ENCODE results near the gene MYO3A.

The MYO3A gene

DNA sequence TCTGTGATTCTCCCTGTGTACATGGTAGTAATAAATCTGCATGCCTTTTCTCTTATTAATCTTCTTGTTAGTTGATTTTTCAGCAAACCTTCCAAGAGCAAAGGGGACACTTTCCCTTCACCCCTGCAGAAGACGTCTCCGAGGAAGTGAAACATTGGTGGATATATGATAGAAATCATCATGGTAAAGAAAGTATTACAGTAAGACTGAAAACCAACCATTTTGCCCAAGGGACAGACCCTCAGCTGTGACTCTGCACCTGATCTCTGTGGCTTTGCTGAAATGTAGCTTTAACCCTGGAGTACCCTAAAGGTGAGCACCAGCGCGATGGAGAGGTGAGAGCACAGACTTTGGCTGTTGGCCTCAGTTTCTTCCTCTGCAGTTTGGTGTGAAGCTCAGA, 32.8 kb upstream of the MYO3A start:
- Histone ChIP-seq H3K9me2 (replicated peaks; ENCODE audit: insufficient read depth, low read length) (no peaks in the 10 kb centered on the region), H3K27ac (ENCODE audit: low read length) (no peak overlapping the region), H3K4me2 (ENCODE audit: low read depth, low read length) (peak overlapping the region; percentile 37; the same call in 1 of the 2 replicates), H3K9ac (ENCODE audit: low read length) (no peak overlapping the region), H3K9me3 (replicated peaks; ENCODE audit: insufficient read depth, low read length) (no peaks in the 10 kb centered on the region), H3K36me3 (replicated peaks; ENCODE audit: insufficient read depth, low read length) (no peaks in the 10 kb centered on the region), H2AFZ (ENCODE audit: low read length) (no peak overlapping the region), H3K4me1 (ENCODE audit: low read length) (peaks cover 17% of the 10 kb centered on the region), H3K79me2 (ENCODE audit: low read length) (no peaks in the 10 kb centered on the region), H3K27me3 (replicated peaks; ENCODE audit: insufficient read depth, low read length) (no peaks in the 10 kb centered on the region), H3F3A (ENCODE audit: insufficient read depth, low read length) (peaks cover 5% of the 10 kb centered on the region), H3K4me3 (ENCODE audit: low read length) (no peak overlapping the region), H4K20me1 (ENCODE audit: insufficient read depth, low read length) (no peaks in the 10 kb centered on the region)
- DNase-seq, result no peak
- TF ChIP-seq, protein P1, sequence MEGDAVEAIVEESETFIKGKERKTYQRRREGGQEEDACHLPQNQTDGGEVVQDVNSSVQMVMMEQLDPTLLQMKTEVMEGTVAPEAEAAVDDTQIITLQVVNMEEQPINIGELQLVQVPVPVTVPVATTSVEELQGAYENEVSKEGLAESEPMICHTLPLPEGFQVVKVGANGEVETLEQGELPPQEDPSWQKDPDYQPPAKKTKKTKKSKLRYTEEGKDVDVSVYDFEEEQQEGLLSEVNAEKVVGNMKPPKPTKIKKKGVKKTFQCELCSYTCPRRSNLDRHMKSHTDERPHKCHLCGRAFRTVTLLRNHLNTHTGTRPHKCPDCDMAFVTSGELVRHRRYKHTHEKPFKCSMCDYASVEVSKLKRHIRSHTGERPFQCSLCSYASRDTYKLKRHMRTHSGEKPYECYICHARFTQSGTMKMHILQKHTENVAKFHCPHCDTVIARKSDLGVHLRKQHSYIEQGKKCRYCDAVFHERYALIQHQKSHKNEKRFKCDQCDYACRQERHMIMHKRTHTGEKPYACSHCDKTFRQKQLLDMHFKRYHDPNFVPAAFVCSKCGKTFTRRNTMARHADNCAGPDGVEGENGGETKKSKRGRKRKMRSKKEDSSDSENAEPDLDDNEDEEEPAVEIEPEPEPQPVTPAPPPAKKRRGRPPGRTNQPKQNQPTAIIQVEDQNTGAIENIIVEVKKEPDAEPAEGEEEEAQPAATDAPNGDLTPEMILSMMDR (IDR thresholded peaks at IDR 0.05; ENCODE audit: low read length), result no peak
- TF ChIP-seq EZH2phosphoT487 (IDR thresholded peaks at IDR 0.05; ENCODE audit: low read length) (no peak), EZH2 (optimal IDR thresholded peaks at IDR 0.05; ENCODE audit: low read depth, low read length) (no peak)

DNA sequence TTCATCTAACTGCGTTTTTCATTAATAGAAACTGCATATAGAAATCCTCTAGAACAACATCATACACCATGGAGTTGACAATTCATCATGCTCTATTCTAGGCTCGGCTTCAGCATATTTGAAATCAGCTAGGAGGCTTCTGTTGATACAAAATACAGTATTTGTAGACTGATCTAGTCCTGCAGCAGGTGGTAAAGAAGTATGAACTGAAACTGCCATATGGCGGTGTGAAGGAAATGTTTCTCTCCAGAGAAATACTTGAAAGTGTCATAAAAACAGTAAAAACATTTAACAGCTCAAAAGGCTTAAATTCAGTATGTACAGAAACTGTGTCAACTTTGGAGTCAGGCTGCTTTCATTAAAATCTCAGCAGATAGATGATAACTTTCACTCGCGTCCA, 32.0 kb upstream of the MYO3A start:
- peak overlapping the region; percentile 37; the same call in 1 of the 2 replicates for H3K4me2 ChIP-seq (ENCODE audit: low read depth, low read length)
- H3K27me3 ChIP-seq (replicated peaks; ENCODE audit: insufficient read depth, low read length), result no peaks in the 10 kb centered on the region
- H2AFZ ChIP-seq (ENCODE audit: low read length), result no peak overlapping the region
- peaks cover 17% of the 10 kb centered on the region for H3K4me1 ChIP-seq (ENCODE audit: low read length)
- no peaks in the 10 kb centered on the region for H3K79me2 ChIP-seq (ENCODE audit: low read length)
- no peaks in the 10 kb centered on the region for H3K9me2 ChIP-seq (replicated peaks; ENCODE audit: insufficient read depth, low read length)
- H3K36me3 ChIP-seq (replicated peaks; ENCODE audit: insufficient read depth, low read length), result no peaks in the 10 kb centered on the region
- TF ChIP-seq EZH2 (optimal IDR thresholded peaks at IDR 0.05; ENCODE audit: low read depth, low read length) (no peak), EZH2phosphoT487 (IDR thresholded peaks at IDR 0.05; ENCODE audit: low read length) (no peak)
- TF ChIP-seq, protein P1 (IDR thresholded peaks at IDR 0.05; ENCODE audit: low read length), result no peak
- peaks cover 5% of the 10 kb centered on the region for H3F3A ChIP-seq (ENCODE audit: insufficient read depth, low read length)
- no peak overlapping the region for H3K9ac ChIP-seq (ENCODE audit: low read length)
- H4K20me1 ChIP-seq (ENCODE audit: insufficient read depth, low read length), result no peaks in the 10 kb centered on the region
- no peaks in the 10 kb centered on the region for H3K9me3 ChIP-seq (replicated peaks; ENCODE audit: insufficient read depth, low read length)
- H3K27ac ChIP-seq (ENCODE audit: low read length), result peak overlapping the region; percentile 3; the same call in 1 of the 2 replicates
- peak; percentile 68 for DNase-seq
- H3K4me3 ChIP-seq (ENCODE audit: low read length), result no peak overlapping the region

DNA sequence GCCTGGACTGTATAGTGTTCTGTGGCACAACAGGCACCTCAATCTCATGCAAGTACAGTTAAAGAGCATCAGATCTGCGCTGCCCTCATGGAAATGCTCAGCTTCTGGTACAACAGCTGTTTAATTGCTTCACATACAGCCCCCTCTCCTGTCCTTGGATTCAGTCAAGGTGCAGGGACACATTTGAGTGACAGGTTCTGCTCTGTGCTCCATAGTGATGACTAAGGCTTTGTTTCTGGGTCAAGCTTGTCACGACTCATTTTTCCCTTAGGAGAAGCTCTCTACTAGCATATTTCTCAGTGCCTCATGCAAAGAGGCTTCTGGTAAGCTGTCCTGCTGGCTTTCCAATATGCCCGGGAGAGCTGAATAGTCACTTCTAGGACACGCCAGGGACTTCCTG, 26.8 kb upstream of the MYO3A start:
- Histone ChIP-seq H3K9me2 (replicated peaks; ENCODE audit: insufficient read depth, low read length) (no peaks in the 10 kb centered on the region), H3K27me3 (replicated peaks; ENCODE audit: insufficient read depth, low read length) (no peaks in the 10 kb centered on the region)

DNA sequence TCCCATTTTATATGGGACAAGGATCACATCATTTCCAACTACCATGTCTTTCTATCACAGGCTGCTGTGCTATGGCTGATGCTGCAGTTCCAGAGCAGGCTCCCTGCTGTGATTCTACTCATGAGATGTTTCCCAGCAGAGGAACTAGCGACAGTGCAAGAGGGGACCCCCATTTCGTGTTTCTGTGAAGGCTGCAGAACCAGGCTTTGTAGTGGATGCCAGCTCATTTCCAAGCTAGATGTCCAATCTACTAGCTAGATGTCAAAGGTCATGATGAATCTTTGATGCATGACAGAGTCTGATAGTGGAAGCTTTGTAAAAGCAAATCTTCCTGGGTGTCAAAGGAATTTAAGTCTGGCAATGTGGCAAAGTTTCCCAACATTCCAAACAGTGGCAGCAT, 21.2 kb upstream of the MYO3A start:
- no peak overlapping the region for H3K4me3 ChIP-seq (ENCODE audit: low read length)
- H3K27me3 ChIP-seq (replicated peaks; ENCODE audit: insufficient read depth, low read length), result no peaks in the 10 kb centered on the region
- H3K36me3 ChIP-seq (replicated peaks; ENCODE audit: insufficient read depth, low read length), result no peaks in the 10 kb centered on the region
- H3K4me1 ChIP-seq (ENCODE audit: low read length), result no peaks in the 10 kb centered on the region
- no peak overlapping the region for H3K27ac ChIP-seq (ENCODE audit: low read length)
- H3K9ac ChIP-seq (ENCODE audit: low read length), result no peak overlapping the region
- DNase-seq, result no peak
- H4K20me1 ChIP-seq (ENCODE audit: insufficient read depth, low read length), result no peaks in the 10 kb centered on the region; the same call in 1 of the 2 replicates
- no peak overlapping the region for H3K4me2 ChIP-seq (ENCODE audit: low read depth, low read length)
- no peaks in the 10 kb centered on the region for H3K9me2 ChIP-seq (replicated peaks; ENCODE audit: insufficient read depth, low read length)
- TF ChIP-seq EZH2phosphoT487 (IDR thresholded peaks at IDR 0.05; ENCODE audit: low read length) (no peak), EZH2 (optimal IDR thresholded peaks at IDR 0.05; ENCODE audit: low read depth, low read length) (no peak)
- TF ChIP-seq, protein P1 (IDR thresholded peaks at IDR 0.05; ENCODE audit: low read length), result no peak
- H3K9me3 ChIP-seq (replicated peaks; ENCODE audit: insufficient read depth, low read length), result no peaks in the 10 kb centered on the region
- no peak overlapping the region for H2AFZ ChIP-seq (ENCODE audit: low read length)
- H3K79me2 ChIP-seq (ENCODE audit: low read length), result no peaks in the 10 kb centered on the region
- H3F3A ChIP-seq (ENCODE audit: insufficient read depth, low read length), result no peaks in the 10 kb centered on the region

More for the DNA sequence above, 26.8 kb upstream of the MYO3A start:
- H3F3A ChIP-seq (ENCODE audit: insufficient read depth, low read length), result no peaks in the 10 kb centered on the region
- no peak overlapping the region for H3K9ac ChIP-seq (ENCODE audit: low read length)
- H3K4me2 ChIP-seq (ENCODE audit: low read depth, low read length), result no peak overlapping the region
- H3K4me3 ChIP-seq (ENCODE audit: low read length), result no peak overlapping the region
- H2AFZ ChIP-seq (ENCODE audit: low read length), result no peak overlapping the region
- no peaks in the 10 kb centered on the region for H3K79me2 ChIP-seq (ENCODE audit: low read length)
- DNase-seq, result no peak
- no peaks in the 10 kb centered on the region for H4K20me1 ChIP-seq (ENCODE audit: insufficient read depth, low read length)
- TF ChIP-seq EZH2 (optimal IDR thresholded peaks at IDR 0.05; ENCODE audit: low read depth, low read length), result no peak
- H3K4me1 ChIP-seq (ENCODE audit: low read length), result peaks cover 10% of the 10 kb centered on the region; the same call in 1 of the 2 replicates
- no peaks in the 10 kb centered on the region for H3K36me3 ChIP-seq (replicated peaks; ENCODE audit: insufficient read depth, low read length)
- H3K9me3 ChIP-seq (replicated peaks; ENCODE audit: insufficient read depth, low read length), result no peaks in the 10 kb centered on the region
- no peak overlapping the region for H3K27ac ChIP-seq (ENCODE audit: low read length)

All from MM.1S (cell line).